Tibial nerve (tissue), 3 donors: ENCODE data around the gene TARBP2.

Experiments
- POLR2A ChIP-seq, 2 donors: fragments of 450-650 bp; IDR thresholded peaks; one replicate each; pipeline ENCODE4 v1.6.1; 2017; ENCODE audit warnings: antibody characterized with exemption in 2 of 2, mild to moderate bottlenecking in 2 of 2, moderate library complexity in 2 of 2
- TF ChIP-seq, protein P1 (sequence below), 5 experiments: fragments of 200-600 bp in 3 of 5; fragments of 450-650 bp in 2 of 5; sonication (generic) in 3 of 5; IDR thresholded peaks; one replicate each; pipeline ENCODE4 v1.5.1; 2016 to 2019; ENCODE audit warnings: antibody characterized with exemption in 5 of 5, mild to moderate bottlenecking in 3 of 5, moderate library complexity in 2 of 5

DNA sequence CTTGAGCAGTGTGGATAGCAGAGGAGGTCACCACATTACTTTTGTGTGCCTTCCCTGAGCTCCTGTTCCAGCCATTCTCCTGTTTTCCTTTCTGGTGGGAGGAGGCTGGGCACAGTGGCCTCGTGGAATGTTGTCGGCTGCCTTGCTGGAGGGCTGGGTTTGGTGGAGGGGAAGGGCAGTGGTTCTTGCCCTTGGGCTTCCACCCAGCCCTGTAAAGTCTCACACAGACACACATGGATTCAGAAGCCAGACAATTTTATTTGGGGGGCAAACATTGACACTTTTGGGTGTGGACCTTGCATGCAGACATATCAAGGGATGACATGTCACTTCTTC, 5.3 kb downstream of the TARBP2 start:
- TF ChIP-seq, protein P1, sequence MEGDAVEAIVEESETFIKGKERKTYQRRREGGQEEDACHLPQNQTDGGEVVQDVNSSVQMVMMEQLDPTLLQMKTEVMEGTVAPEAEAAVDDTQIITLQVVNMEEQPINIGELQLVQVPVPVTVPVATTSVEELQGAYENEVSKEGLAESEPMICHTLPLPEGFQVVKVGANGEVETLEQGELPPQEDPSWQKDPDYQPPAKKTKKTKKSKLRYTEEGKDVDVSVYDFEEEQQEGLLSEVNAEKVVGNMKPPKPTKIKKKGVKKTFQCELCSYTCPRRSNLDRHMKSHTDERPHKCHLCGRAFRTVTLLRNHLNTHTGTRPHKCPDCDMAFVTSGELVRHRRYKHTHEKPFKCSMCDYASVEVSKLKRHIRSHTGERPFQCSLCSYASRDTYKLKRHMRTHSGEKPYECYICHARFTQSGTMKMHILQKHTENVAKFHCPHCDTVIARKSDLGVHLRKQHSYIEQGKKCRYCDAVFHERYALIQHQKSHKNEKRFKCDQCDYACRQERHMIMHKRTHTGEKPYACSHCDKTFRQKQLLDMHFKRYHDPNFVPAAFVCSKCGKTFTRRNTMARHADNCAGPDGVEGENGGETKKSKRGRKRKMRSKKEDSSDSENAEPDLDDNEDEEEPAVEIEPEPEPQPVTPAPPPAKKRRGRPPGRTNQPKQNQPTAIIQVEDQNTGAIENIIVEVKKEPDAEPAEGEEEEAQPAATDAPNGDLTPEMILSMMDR (IDR thresholded peaks at IDR 0.05): no peak
- no peak for TF ChIP-seq POLR2A (IDR thresholded peaks at IDR 0.05)
